SK-N-SH (cell line): ENCODE results near the gene PSTPIP1. TPM values are rescaled to one million over a fixed set of nuclear protein-coding genes. Genes with fewer than 3 reads are reported as not detected.

ENCODE experiments used
- CTCF ChIA-PET: fragments of 300-600, 350-600 bp; formaldehyde crosslinking; extraction: SDS; loops from one replicate; lab custom pipeline; 2021; lab: Yijun Ruan, JAX
- POLR2A ChIA-PET: fragments of 350-600 bp; sonication (Branson Sonifier 250); formaldehyde crosslinking; extraction: SDS; loops from one replicate; lab custom pipeline; 2020; ENCODE audit warnings: antibody characterized with exemption, inconsistent platforms; lab: Yijun Ruan, JAX
- DNase-seq: peaks from one replicate; pipeline ENCODE4 v3.0.0; 2012
- H2AFZ ChIP-seq: fragments of 200-600 bp; sonication (generic); 2 replicates; pipeline ENCODE4 v1.8.1; 2016; ENCODE audit warnings: antibody characterized with exemption, mild to moderate bottlenecking, low read depth
- H3F3A ChIP-seq: fragments of 200-600 bp; sonication (generic); replicated peaks from 2 replicates; pipeline ENCODE3; 2016; ENCODE audit warnings: antibody characterized with exemption, mild to moderate bottlenecking; ENCODE audit not compliant: insufficient read depth
- H3K27ac ChIP-seq, 2 experiments: fragments of 200-500 bp in 1 of 2; fragments of 200-600 bp in 1 of 2; sonication (Bioruptor generic) in 1 of 2; sonication (generic), shearing (Covaris generic) in 1 of 2; 2 replicates each; pipeline versions ENCODE4 v1.5.1 to v1.6.1; 2014 to 2016; ENCODE audit warnings: low read depth in 2 of 2, inconsistent platforms in 1 of 2, low read length in 1 of 2, mild to moderate bottlenecking in 1 of 2, mixed read lengths in 1 of 2
- H3K27me3 ChIP-seq: fragments of 200-600 bp; sonication (generic), shearing (Covaris generic); 2 replicates; pipeline ENCODE4 v1.6.1; 2016; ENCODE audit warnings: mixed run types; ENCODE audit not compliant: insufficient read depth
- H3K36me3 ChIP-seq, 2 experiments: fragments of 200-500 bp in 1 of 2; fragments of 200-600 bp in 1 of 2; sonication (Bioruptor generic) in 1 of 2; sonication (generic) in 1 of 2; replicated peaks in 1 of 2; 2 replicates each; pipeline versions ENCODE3 to v1.5.1; 2014 to 2016; ENCODE audit warnings: low read length in 1 of 2, mild to moderate bottlenecking in 1 of 2; ENCODE audit not compliant: insufficient read depth in 2 of 2, control insufficient read depth in 1 of 2
- H3K4me1 ChIP-seq, 2 experiments: fragments of 200-500 bp in 1 of 2; fragments of 200-600 bp in 1 of 2; sonication (Bioruptor generic) in 1 of 2; sonication (generic), shearing (Covaris generic) in 1 of 2; 2 replicates each; pipeline versions ENCODE4 v1.5.1 to v1.6.1; 2014 to 2016; ENCODE audit warnings: low read depth in 1 of 2, low read length in 1 of 2, mixed run types in 1 of 2; ENCODE audit not compliant: insufficient read depth in 2 of 2, control insufficient read depth in 1 of 2
- H3K4me2 ChIP-seq: fragments of 200-600 bp; sonication (generic), shearing (Covaris generic); 2 replicates; pipeline ENCODE4 v1.6.1; 2017; ENCODE audit warnings: mixed run types
- H3K4me3 ChIP-seq, 2 experiments: fragments of 200-500 bp in 1 of 2; fragments of 200-600 bp in 1 of 2; sonication (Bioruptor generic) in 1 of 2; sonication (generic), shearing (Covaris generic) in 1 of 2; 2 replicates each; pipeline versions ENCODE4 v1.5.1 to v1.8.1; 2014 to 2016; ENCODE audit warnings: low read depth in 2 of 2, inconsistent platforms in 1 of 2, low read length in 1 of 2, mild to moderate bottlenecking in 1 of 2, mixed read lengths in 1 of 2, moderate library complexity in 1 of 2
- H3K79me2 ChIP-seq: fragments of 200-600 bp; sonication (generic); 2 replicates; pipeline ENCODE4 v1.8.1; 2017; ENCODE audit warnings: mild to moderate bottlenecking; ENCODE audit not compliant: insufficient read depth
- H3K9ac ChIP-seq: fragments of 200-600 bp; sonication (generic); 2 replicates; pipeline ENCODE4 v1.6.1; 2017; ENCODE audit warnings: mixed run types
- H3K9me2 ChIP-seq: fragments of 200-600 bp; sonication (generic); 2 replicates; pipeline ENCODE4 v1.6.1; 2017; ENCODE audit warnings: mixed run types
- H3K9me3 ChIP-seq: fragments of 200-600 bp; sonication (generic); 2 replicates; pipeline ENCODE4 v1.6.1; 2017; ENCODE audit warnings: mixed run types, mild to moderate bottlenecking, moderate library complexity
- H4K20me1 ChIP-seq: fragments of 200-600 bp; sonication (generic); 2 replicates; pipeline ENCODE4 v1.6.1; 2017; ENCODE audit warnings: mild to moderate bottlenecking, mixed run types; ENCODE audit not compliant: insufficient read depth
- CHD2 ChIP-seq: fragments of 150-350 bp; IDR thresholded peaks from 2 replicates; pipeline ENCODE4 v1.6.1; 2018; ENCODE audit warnings: low read length; ENCODE audit not compliant: partially characterized antibody
- ELF1 ChIP-seq: IDR thresholded peaks from 2 replicates; pipeline ENCODE4 v1.4.0; 2012
- EZH2phosphoT487 ChIP-seq: fragments of 200-600 bp; sonication (generic); IDR thresholded peaks from 2 replicates; pipeline ENCODE4 v1.6.1; 2017; ENCODE audit warnings: low read depth, mixed run types, mild to moderate bottlenecking, antibody characterized with exemption, moderate library complexity, borderline replicate concordance
- FOSL2 ChIP-seq: IDR thresholded peaks from 2 replicates; pipeline ENCODE4 v1.4.0; 2012; ENCODE audit warnings: low read depth, mild to moderate bottlenecking, moderate library complexity, borderline replicate concordance
- FOXM1 ChIP-seq: IDR thresholded peaks from 2 replicates; pipeline ENCODE4 v1.4.0; 2012; ENCODE audit warnings: low read depth, mild to moderate bottlenecking
- JUND ChIP-seq: IDR thresholded peaks from 2 replicates; pipeline ENCODE4 v1.4.0; 2012
- NFIC ChIP-seq: IDR thresholded peaks from 2 replicates; pipeline ENCODE4 v1.4.0; 2012; ENCODE audit warnings: borderline replicate concordance
- POLR2AphosphoS5 ChIP-seq: IDR thresholded peaks from 2 replicates; pipeline ENCODE4 v1.6.1; 2012; ENCODE audit warnings: low read depth, low read length
- RCOR1 ChIP-seq: fragments of 150-350 bp; IDR thresholded peaks from 2 replicates; pipeline ENCODE4 v1.6.1; 2017; ENCODE audit warnings: antibody characterized with exemption, low read length
- RFX5 ChIP-seq: IDR thresholded peaks from 2 replicates; pipeline ENCODE4 v1.6.1; 2012; ENCODE audit warnings: mild to moderate bottlenecking, improper control_type of control experiment, low read length
- SMC3 ChIP-seq: IDR thresholded peaks from 2 replicates; pipeline ENCODE4 v1.6.1; 2012; ENCODE audit warnings: low read depth, low read length, improper control_type of control experiment
- TAF1 ChIP-seq: IDR thresholded peaks from 2 replicates; pipeline ENCODE4 v1.6.1; 2012; ENCODE audit warnings: low read depth, mild to moderate bottlenecking, low read length, moderate library complexity, borderline replicate concordance
- TEAD4 ChIP-seq: IDR thresholded peaks from 2 replicates; pipeline ENCODE4 v1.4.0; 2012; ENCODE audit warnings: mild to moderate bottlenecking, borderline replicate concordance; ENCODE audit not compliant: insufficient read depth
- WGBS: methylation state at CpG from one replicate; pipeline ENCODE4 v1.1.6; 2017; ENCODE audit warnings: low lambda C conversion rate; 5-methylcytosine and 5-hydroxymethylcytosine counted together
- polyA plus RNA-seq, 3 experiments: library from polyadenylated mRNA; depleted of rRNA; stranded (reverse); fragments of >200 nt; gene quantifications; 2 replicates each; pipeline ENCODE4 v1.2.3, GENCODE V29; 2012
- TF ChIP-seq, protein P1 (sequence below): fragments of 150-350 bp; IDR thresholded peaks from 2 replicates; pipeline ENCODE4 v1.6.1; 2017; ENCODE audit warnings: antibody characterized with exemption, low read length, low read depth, borderline replicate concordance
- TF ChIP-seq, protein P2 (sequence below): IDR thresholded peaks from 2 replicates; pipeline ENCODE4; 2012
- TF ChIP-seq, protein P3 (sequence below): IDR thresholded peaks from 2 replicates; pipeline ENCODE4 v1.4.0; 2012; ENCODE audit warnings: low read depth, borderline replicate concordance
- TF ChIP-seq, protein P4 (sequence below): fragments of 200-600 bp; sonication (generic); IDR thresholded peaks from 2 replicates; pipeline ENCODE4 v1.6.1; 2017; ENCODE audit warnings: antibody characterized with exemption, mild to moderate bottlenecking, moderate library complexity

PSTPIP1 gene
- polyA plus RNA-seq, 1 of the 3 experiments (the other 2 are of a cell fraction), result 0.69 TPM

DNA sequence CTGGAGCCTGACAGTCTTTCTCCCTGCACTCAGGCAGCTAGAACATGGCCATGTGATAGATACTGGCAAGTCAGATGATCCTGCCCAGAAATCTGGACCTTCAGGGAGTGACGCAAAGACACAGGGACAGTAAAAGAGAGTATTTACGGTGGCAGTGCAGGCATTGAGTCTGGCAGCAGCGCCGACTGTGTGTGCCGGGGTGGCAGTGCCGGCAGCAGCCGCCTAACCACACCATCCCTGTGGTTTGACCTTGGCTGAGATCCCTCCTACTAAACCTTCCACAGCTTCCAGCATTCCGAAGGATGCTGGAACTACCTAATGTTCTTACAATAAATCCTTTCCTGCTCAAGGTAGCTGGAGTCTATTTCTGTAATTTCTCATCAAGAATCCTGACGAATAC is 80.6 kb downstream of the PSTPIP1 start (continued):
- TF ChIP-seq TEAD4, result no peak
- TF ChIP-seq FOXM1, result no peak
- no peak for TF ChIP-seq ELF1
- TF ChIP-seq EZH2phosphoT487, result no peak
- no peak for TF ChIP-seq RFX5

DNA sequence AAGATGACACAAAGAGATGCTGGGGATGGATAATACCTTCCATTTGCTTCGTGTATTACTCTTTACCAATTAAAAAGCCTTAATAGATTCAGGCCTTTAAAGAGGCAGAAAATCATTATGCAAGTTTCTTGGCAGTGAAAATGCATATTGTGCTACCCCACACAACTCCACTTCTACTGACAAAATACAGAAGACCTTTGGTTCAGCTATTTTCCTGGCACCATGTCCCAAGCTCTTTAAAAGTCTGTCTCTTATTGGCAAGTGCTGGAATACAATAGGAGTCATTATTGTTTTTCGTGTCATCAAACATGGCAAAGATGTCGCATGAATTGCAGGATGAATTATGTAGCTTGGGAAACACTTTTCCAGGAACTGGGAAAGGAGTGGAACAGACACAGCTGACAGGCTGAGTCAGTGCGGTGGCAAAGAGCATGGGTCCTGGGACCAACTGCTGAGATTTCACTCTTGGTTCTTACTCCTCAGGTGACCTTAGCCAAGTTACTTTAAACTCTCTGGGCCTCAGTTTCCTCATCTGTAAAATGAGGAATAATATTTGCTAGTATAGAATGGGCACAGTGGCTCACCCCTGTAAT is 81.5 kb downstream of the PSTPIP1 start:
- Histone ChIP-seq H3F3A (no peaks in the 10 kb centered on the region), H3K9me3 (no peaks in the 10 kb centered on the region), H3K4me1 (peaks cover 0 to 2% of the 10 kb centered on the region in 2 experiments; a peak in 1 of 4 replicates), H3K36me3 (no peaks in the 10 kb centered on the region), H3K9me2 (no peaks in the 10 kb centered on the region), H3K79me2 (no peaks in the 10 kb centered on the region), H3K4me2 (no peak overlapping the region), H3K27me3 (no peaks in the 10 kb centered on the region), H3K9ac (no peak overlapping the region), H3K27ac (no peak overlapping the region), H3K4me3 (no peak overlapping the region), H2AFZ (no peak overlapping the region), H4K20me1 (no peaks in the 10 kb centered on the region)
- ChIA-PET CTCF (interaction anchor here (0.7 to 1.2 kb wide), 2 partner anchors 12 to 31 kb away, joined by 3 read pairs; no protein-coding TSS in a partner anchor), POLR2A (no interaction called here)
- no peak for DNase-seq
- 63% methylated on average over 4 of the region's 4 CpGs for WGBS
- TF ChIP-seq SMC3 (no peak), POLR2AphosphoS5 (no peak), CHD2 (no peak), TAF1 (no peak), JUND (no peak), NFIC (no peak), ELF1 (no peak), FOSL2 (no peak), RCOR1 (no peak)
- TF ChIP-seq, protein P1, sequence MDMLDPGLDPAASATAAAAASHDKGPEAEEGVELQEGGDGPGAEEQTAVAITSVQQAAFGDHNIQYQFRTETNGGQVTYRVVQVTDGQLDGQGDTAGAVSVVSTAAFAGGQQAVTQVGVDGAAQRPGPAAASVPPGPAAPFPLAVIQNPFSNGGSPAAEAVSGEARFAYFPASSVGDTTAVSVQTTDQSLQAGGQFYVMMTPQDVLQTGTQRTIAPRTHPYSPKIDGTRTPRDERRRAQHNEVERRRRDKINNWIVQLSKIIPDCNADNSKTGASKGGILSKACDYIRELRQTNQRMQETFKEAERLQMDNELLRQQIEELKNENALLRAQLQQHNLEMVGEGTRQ, result no peak
- TF ChIP-seq, protein P2, sequence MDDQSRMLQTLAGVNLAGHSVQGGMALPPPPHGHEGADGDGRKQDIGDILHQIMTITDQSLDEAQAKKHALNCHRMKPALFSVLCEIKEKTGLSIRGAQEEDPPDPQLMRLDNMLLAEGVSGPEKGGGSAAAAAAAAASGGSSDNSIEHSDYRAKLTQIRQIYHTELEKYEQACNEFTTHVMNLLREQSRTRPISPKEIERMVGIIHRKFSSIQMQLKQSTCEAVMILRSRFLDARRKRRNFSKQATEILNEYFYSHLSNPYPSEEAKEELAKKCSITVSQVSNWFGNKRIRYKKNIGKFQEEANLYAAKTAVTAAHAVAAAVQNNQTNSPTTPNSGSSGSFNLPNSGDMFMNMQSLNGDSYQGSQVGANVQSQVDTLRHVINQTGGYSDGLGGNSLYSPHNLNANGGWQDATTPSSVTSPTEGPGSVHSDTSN, result no peak
- TF ChIP-seq, protein P3, sequence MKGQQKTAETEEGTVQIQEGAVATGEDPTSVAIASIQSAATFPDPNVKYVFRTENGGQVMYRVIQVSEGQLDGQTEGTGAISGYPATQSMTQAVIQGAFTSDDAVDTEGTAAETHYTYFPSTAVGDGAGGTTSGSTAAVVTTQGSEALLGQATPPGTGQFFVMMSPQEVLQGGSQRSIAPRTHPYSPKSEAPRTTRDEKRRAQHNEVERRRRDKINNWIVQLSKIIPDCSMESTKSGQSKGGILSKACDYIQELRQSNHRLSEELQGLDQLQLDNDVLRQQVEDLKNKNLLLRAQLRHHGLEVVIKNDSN, result no peak
- TF ChIP-seq, protein P4, sequence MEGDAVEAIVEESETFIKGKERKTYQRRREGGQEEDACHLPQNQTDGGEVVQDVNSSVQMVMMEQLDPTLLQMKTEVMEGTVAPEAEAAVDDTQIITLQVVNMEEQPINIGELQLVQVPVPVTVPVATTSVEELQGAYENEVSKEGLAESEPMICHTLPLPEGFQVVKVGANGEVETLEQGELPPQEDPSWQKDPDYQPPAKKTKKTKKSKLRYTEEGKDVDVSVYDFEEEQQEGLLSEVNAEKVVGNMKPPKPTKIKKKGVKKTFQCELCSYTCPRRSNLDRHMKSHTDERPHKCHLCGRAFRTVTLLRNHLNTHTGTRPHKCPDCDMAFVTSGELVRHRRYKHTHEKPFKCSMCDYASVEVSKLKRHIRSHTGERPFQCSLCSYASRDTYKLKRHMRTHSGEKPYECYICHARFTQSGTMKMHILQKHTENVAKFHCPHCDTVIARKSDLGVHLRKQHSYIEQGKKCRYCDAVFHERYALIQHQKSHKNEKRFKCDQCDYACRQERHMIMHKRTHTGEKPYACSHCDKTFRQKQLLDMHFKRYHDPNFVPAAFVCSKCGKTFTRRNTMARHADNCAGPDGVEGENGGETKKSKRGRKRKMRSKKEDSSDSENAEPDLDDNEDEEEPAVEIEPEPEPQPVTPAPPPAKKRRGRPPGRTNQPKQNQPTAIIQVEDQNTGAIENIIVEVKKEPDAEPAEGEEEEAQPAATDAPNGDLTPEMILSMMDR, result no peak
